ENCODE data around the gene DDX3X. TPM values are rescaled to one million over a fixed set of nuclear protein-coding genes. Genes with fewer than 3 reads are reported as not detected.

The DDX3X gene
- total and polyA plus RNA-seq, 2 of the 4 experiments (the other 2 are of a cell fraction) = 64.8 to 229 TPM

- Histone ChIP-seq H2BK15ac (ENCODE audit: low read depth, low read length) (no peak overlapping the region), H3K4me2 (ENCODE audit: low read depth, low read length) (peak overlapping the region; percentile 83), H3K27ac (ENCODE audit: insufficient read depth, low read length) (peak overlapping the region; percentile 94), H2BK20ac (ENCODE audit: low read depth, low read length) (0 out of 2 replicates have a peak overlapping the region, but pooled peaks have one; percentile 1), H3K4me1 (ENCODE audit: control insufficient read depth, insufficient read depth, low read length) (peaks cover 5% of the 10 kb centered on the region; the same call in 1 of the 2 replicates), H3K4me3 (ENCODE audit: insufficient read depth, low read depth, low read length) (peak overlapping the region; percentile 68), H4K20me1 (ENCODE audit: insufficient read depth, low read length) (peaks cover 35% of the 10 kb centered on the region), H2BK120ac (ENCODE audit: low read depth, low read length) (peak overlapping the region; percentile 64), H2BK5ac (ENCODE audit: low read depth, low read length, poor library complexity, severe bottlenecking) (peak overlapping the region; percentile 97), H3K9me1 (ENCODE audit: insufficient read depth, low read length) (0 out of 2 replicates have a peak, but pooled peaks cover 3% of the 10 kb centered on the region), H4K91ac (ENCODE audit: insufficient read depth, low read depth, low read length) (peak overlapping the region; percentile 74), H3K23ac (ENCODE audit: low read depth, low read length) (peak overlapping the region; percentile 84), H3K9me3 (ENCODE audit: control insufficient read depth, insufficient read depth, low read length) (no peaks in the 10 kb centered on the region), H3K9ac (ENCODE audit: low read depth, low read length) (peak overlapping the region; percentile 77), H3K79me1 (ENCODE audit: low read depth in 1 of 2, low read length in 2 of 2) (peaks cover 0 to 32% of the 10 kb centered on the region in 2 experiments; a peak in 2 of 4 replicates), H3K4ac (ENCODE audit: low read depth, low read length) (peak overlapping the region; percentile 90), H2AK9ac (replicated peaks; ENCODE audit: low read depth, low read length, poor library complexity) (peak overlapping the region; percentile 100), H3K14ac (replicated peaks; ENCODE audit: low read depth, low read length) (peak overlapping the region; percentile 89), H3K36me3 (ENCODE audit: control insufficient read depth, insufficient read depth, low read length) (no peaks in the 10 kb centered on the region), H2AFZ (replicated peaks; ENCODE audit: low read length, poor library complexity) (peak overlapping the region; percentile 99), H3K18ac (ENCODE audit: low read depth, low read length) (peak overlapping the region; percentile 57; the same call in 1 of the 2 replicates), H3K27me3 (ENCODE audit: control insufficient read depth, insufficient read depth, low read length) (no peaks in the 10 kb centered on the region), H2AK5ac (ENCODE audit: low read depth, low read length) (0 out of 2 replicates have a peak overlapping the region, but pooled peaks have one; percentile 54), H4K5ac (ENCODE audit: low read depth, low read length) (peak overlapping the region; percentile 79), H3K56ac (ENCODE audit: extremely low read depth, insufficient read depth, low read length) (peak overlapping the region; percentile 65; the same call in 1 of the 2 replicates), H4K8ac (ENCODE audit: low read depth in 2 of 2, low read length in 2 of 2) (peak overlapping the region; percentile 87 to 98)
- ChIA-PET CTCF (no interaction called here), POLR2A (ENCODE audit: unreplicated experiment) (no interaction called here)
- in situ Hi-C loops (cut with MboI; ENCODE audit: low sequenced_read_pairs) = no loop called here
- DNase-seq (peak; percentile 44), ATAC-seq (ENCODE audit: low read depth) (peak; percentile 0)
- WGBS, 2 experiments (ENCODE audit: extremely low coverage in 2 of 2, insufficient read length in 1 of 2) = 0% methylated on average over 9 of the region's 30 CpGs; no CpG with 5 or more reads in 1 of the 2 experiments
- intact Hi-C loops (cut with micrococcal nuclease) = no loop called here
- BruUV-seq (replicated peaks) = no TSS peak
- dilution Hi-C loops (cut with HindIII; ENCODE audit: low sequenced_read_pairs, unreplicated experiment) = no loop called here
- TF ChIP-seq RCOR1 (IDR thresholded peaks at IDR 0.05; ENCODE audit: insufficient replicate concordance, low read length) (no peak), RFX5 (IDR thresholded peaks at IDR 0.05; ENCODE audit: low read depth, low read length) (no peak), SMC3 (IDR thresholded peaks at IDR 0.05; ENCODE audit: low read depth, low read length) (no peak), FOS (IDR thresholded peaks at IDR 0.05; ENCODE audit: low read depth, low read length) (no peak), MAFK (IDR thresholded peaks at IDR 0.05; ENCODE audit: low read depth, low read length) (no peak), MXI1 (IDR thresholded peaks at IDR 0.05; ENCODE audit: borderline replicate concordance, low read depth, low read length) (no peak)
Measured at GRCh38 chrX:41332408-41333002, 1.5 kb upstream of the DDX3X start.

All from IMR-90 (cell line).